ENCODE results near the gene PPP1R7.

The PPP1R7 gene

DNA sequence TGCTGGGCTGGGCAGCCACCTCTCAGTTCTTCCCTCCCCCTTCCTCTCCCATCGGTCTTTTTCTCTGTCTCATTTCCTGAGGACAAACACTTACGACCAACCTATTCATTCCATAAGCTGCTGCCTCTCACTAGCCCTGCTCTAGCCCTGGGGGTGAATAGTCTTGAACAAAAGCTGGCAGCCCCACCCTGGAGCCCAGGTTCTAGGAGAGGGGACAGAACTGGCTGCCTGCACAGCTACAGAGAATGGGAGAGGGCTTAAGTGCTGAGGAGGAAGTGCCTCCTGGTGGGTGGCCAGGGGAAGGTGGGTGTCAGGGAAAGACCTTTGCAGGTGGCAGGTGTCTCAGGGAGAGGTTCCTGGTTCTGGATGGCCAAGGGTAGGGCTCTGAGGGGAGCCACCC lies 61.0 kb downstream of the PPP1R7 start:
- no peak for DNase-seq (ENCODE audit: low spot score)

DNA sequence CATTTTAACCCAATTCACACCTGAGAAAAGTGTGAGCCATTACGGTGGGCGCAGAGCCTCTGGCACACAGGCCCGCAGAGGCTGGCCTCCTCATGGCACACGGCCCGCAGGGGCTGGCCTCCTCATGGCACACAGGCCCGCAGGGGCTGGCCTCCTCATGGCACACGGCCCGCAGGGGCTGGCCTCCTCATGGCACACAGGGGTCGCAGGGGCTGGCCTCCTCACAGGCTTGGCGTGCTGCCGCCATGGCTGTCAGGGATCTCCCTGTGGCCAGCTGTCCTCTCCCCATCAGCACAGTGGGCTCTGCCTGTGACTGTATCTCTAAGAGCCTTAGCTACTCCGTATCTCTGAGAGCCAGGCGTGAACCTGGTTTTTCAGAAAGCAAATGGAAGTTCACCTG lies 62.8 kb downstream of the PPP1R7 start:
- no peak for DNase-seq (ENCODE audit: low spot score)

DNA sequence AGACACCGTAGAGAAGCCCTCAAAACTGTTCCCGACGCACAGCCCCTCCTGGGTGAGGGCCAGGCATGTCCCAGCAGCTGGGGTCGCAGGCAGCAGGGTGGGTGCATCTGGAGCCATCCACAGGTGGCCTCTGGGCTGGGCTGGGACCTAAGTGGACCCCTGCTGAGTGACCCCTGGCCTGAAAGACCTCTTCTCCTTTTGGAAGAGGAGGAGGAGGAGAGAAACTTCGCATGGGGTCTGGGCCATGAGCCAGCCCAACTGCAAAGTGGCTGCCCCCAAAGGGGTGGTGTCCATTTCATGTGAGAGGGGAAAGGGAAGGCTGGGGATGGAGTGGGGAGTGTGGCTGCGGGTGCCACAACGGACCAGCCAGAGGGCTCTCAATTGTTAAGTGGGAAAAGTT lies 63.3 kb downstream of the PPP1R7 start:
- DNase-seq (ENCODE audit: low spot score) = no peak

DNA sequence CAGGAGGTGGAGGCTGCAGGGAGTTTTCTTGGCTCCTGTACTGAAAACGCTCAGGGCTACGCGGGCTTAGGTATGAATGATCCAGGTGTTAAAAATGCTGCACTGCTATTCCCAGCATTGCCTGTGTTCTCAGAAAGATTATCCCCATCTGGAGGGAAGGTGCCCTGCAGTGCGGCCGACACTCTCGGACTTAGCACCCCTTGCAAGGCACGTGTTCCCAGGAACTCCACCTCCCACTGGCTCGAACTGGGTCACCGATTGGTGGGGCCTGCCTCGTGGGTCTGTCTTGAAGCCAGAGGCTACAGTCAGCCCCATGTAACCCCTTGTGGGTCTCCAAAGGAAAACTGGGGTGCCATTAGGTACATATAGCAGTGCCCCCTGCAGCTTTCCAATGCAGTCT lies 63.9 kb downstream of the PPP1R7 start:
- no peak for DNase-seq (ENCODE audit: low spot score)

DNA sequence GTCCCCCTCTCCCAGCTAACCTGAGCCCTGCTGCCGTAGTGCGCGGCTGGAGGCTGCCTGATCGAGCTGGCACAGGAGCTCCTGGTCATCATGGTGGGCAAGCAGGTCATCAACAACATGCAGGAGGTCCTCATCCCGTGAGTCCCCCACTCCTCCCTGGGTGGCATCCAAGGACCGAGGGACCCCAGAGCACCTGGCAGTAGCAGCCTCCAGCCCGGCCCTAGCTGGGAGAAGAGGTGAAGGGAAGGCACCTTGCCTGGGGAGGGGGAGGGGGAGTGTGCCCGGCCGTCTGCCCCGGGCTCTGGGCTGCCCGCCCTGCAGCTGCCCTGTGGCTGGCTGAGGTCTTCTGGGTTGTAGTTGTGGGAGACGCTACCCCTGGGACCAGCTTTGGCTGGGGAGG lies 64.5 kb downstream of the PPP1R7 start:
- DNase-seq (ENCODE audit: low spot score) = no peak

DNA sequence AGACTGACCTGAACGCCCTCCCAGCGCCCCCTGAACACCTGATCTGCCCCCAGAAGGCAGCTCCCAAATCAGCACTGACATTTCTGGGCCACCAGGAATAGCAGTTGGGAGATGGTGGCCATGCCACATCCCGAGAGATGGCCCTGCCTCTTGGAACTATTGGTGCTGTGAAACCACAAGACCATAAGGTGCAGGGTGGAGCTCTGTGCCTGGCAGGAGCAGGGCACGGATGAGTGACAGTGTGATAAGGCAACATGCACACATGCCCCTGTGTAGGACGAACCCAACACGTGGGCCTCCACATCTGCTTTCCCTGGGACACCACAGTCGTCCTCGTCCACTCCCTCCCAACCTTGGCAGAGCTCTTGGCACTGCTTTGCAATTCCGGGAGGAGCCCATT lies 65.2 kb downstream of the PPP1R7 start:
- no peak for DNase-seq (ENCODE audit: low spot score)

DNA sequence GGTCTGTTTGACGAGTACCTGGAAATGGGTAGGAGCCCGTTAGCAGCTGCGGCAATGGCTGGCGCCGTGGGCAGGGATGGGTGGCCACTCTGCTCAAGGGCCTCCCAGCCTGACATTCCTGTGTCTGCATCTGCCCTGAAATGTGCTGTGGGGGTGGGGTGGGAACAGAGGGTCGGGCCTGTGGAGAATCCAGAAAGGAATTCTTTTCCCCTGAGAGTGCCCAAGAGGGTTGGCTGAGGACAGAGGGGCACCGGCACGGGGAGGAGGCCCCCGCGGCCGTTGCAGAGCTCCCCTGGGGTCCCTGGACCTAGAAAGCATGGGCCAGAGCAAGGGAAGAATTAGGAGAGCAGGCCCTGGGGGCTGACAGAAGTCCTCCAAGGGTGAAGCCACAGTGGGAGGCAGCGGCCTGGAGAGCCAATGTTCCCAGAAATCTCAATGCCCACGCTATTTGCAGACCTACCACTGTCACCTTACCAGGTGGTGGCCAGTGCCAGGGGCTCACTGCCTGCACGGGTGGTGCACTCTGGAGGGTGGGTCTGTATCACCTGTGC lies 66.0 kb downstream of the PPP1R7 start:
- no peak for DNase-seq (ENCODE audit: low spot score)

DNA sequence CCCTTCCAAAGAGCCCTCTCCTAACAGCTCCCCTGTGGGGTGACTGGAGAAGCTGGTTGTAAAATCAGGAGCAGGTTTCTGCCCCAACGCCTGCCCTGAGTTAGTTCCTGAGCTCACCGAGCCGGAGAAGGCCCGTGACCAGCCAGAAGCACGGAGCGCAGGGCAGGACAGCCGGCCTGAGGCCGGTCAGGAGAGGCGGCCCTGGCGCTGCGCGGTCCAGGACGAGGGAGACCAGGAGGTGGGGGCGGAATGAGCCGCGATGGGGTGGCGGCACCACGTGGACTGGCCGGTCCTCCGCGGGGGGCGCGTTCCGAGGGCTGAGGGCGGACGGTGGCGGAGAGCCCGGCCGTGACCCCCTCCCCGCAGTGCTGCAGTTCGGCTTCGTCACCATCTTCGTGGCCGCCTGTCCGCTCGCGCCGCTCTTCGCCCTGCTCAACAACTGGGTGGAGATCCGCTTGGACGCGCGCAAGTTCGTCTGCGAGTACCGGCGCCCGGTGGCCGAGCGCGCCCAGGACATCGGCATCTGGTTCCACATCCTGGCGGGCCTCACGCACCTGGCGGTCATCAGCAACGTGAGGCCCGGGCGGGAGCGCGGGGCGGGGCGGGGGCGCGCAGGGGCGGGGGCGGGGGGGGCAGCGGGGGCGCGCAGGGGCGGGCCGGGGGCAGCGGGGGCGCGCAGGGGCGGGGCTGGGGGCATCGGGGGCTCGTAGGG lies 67.2 kb downstream of the PPP1R7 start:
- peak; percentile 79 for DNase-seq (ENCODE audit: low spot score)

DNA sequence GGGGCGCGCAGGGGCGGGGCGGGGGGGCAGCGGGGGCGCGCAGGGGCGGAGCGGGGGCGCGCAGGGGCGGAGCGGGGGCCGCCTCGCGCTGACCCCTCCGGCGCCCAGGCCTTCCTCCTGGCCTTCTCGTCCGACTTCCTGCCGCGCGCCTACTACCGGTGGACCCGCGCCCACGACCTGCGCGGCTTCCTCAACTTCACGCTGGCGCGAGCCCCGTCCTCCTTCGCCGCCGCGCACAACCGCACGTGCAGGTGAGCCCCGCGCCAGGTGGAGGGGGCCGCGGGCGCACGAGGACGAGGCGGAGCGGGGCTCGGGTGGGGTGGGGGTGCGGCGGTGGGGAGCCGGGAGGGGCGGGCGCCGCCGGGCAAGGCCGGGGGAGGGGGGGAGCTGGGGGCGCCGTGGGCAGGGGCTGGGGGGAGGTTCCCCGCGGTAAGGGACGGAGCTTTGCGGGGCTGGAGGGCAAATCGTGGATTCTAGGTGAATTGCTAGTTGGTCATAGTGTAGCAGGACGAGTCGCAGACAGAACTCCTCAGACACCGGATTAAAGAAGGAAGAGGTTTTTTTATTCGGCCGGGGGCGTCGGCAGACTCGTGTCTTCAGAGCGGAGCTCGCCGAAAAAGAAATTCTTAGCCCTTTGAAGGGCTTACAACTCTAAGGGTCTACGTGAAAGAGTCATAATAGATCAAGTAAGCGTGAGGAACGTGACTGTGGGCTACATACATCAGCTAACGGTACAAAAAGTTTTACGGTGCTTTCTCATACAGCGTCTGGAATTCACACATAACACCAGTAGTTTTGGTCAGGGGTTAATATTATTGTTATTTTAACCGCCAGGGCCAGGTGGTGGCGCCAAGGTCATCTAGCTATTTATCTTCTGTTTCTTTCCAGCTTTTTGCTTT lies 68.1 kb downstream of the PPP1R7 start:
- DNase-seq (ENCODE audit: low spot score) = peak; percentile 54

DNA sequence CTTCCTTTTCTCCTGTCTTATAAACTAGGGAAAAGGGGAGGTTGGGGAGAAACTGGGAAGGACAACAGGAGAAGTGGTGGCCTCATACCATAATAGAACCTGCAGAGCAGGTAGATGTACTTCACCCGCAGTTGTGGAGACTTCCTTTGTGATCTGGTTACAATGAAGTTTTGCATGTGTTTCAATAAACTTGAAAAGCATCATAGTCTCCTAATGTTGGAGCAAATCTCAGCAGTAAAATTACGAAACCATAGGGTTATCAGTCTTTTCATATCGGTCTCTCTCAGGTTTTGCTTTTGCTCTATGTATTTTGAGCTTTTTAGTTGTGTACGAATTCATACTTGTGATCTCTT lies 68.7 kb downstream of the PPP1R7 start:
- no peak for DNase-seq (ENCODE audit: low spot score)

DNA sequence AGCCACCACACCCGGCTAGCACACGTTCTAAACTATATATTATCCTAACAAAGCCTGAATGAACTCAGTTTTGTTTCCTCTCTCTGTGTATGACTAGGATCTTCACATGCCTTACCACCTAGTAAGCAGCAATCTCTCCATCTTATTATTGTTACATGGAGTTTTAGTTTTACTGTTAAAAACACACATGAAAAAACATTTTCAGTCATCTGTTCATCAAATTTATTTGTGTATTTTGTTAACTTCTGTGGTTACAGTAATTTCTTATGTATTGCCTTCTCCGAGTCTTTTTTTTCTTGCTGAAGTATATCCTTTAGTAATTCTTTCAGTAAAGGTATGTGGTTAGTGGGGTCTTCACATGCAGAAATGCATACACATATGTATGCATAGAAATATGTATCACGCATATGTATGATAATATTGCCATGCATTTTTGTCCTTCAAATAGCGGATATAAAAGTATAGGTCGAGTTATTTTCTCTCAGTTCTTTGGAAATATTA lies 69.6 kb downstream of the PPP1R7 start:
- no peak for DNase-seq (ENCODE audit: low spot score)

DNA sequence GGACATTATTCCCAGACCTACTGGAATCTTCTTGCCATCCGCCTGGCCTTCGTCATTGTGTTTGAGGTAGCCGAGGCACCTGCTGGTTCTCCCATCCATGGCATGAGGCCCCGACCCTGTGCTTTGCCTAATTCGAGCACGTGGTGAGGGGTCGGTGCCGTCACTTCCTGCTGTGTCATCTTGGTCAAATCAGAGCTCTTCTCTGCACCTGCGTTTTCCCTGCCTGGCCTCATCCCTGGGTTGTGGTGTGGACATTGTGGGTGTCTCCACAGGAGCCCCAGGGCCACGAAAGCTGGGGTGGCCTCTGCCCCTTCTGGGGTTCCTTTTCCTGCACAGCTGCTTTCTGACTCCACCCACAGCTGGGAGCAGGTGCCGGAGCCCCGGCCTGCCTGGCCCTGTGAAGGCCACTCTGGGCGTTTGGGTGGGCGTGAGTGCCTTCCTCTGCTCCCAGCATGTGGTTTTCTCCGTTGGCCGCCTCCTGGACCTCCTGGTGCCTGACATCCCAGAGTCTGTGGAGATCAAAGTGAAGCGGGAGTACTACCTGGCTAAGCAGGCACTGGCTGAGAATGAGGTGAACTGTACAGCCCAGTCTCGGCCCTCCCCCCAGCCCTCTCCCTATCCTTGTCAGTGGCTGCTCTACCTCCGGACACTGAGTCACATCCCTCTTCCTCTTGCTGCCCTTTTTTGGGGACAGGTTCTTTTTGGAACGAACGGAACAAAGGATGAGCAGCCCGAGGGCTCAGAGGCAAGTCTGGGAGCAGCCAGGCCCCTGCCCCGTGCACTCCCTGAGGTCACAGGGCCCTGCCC lies 73.1 kb downstream of the PPP1R7 start:
- no peak for DNase-seq (ENCODE audit: low spot score)

DNA sequence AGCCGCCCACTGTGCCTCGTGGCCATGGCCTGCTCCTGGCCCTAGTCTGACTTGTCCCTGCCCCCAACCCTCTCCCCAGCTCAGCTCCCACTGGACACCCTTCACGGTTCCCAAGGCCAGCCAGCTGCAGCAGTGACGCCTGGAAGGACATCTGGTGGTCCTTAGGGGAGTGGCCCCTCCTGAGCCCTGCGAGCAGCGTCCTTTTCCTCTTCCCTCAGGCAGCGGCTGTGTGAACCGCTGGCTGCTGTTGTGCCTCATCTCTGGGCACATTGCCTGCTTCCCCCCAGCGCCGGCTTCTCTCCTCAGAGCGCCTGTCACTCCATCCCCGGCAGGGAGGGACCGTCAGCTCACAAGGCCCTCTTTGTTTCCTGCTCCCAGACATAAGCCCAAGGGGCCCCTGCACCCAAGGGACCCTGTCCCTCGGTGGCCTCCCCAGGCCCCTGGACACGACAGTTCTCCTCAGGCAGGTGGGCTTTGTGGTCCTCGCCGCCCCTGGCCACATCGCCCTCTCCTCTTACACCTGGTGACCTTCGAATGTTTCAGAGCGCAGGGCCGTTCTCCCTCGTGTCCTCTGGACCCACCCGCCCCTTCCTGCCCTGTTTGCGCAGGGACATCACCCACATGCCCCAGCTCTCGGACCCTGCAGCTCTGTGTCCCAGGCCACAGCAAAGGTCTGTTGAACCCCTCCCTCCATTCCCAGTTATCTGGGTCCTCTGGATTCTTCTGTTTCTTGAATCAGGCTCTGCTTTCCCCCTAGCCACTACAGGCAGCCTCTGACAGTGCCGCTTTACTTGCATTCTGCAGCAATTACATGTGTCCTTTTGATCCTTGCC lies 74.0 kb downstream of the PPP1R7 start:
- DNase-seq (ENCODE audit: low spot score) = peak; percentile 68

DNA sequence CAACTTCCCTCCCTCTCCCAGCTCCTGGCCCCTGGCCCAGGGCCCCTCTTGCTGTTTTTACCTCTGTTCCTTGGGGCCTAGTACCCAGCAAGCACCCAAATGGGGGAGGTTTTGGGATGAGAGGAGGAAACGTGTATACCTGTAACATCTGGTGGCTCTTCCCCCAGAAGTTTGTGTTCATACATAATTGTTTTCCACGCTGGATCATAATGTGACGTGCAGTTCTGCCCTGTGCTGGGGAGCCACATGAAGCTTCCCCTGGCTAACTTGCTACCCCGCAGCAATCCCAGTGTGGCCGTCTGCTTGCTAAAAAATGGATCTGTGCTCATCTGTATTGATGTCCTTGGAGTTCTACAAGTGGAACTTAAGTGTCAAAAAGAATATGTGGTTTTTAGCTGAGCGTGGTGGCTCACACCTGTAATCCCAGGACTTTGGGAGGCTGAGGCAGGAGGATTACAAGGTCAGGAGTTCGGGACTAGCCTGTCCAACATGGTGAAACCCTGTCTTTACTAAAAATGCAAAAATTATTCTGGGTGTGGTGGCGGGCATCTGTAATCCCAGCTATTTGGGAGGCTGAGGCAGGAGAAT lies 74.7 kb downstream of the PPP1R7 start:
- DNase-seq (ENCODE audit: low spot score) = no peak

DNA sequence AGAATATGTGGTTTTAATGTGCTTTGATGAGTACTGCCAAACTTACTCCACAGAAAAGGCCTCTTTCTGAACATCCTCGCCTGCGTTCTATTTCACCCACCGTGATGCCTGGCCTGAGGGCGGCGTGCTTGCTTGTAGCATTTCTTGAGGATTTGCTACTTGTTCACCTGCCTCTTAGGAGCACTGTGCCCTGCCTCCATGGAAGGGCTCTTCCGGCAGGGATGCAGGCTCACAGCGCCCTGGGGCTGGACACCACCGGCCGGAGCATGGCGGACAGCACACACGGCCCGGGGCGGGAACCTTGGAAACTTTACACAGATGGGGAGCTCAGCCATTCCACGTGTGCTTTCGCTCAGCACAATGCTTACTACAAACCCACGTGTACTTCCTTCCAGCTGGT lies 75.3 kb downstream of the PPP1R7 start:
- DNase-seq (ENCODE audit: low spot score) = no peak

DNA sequence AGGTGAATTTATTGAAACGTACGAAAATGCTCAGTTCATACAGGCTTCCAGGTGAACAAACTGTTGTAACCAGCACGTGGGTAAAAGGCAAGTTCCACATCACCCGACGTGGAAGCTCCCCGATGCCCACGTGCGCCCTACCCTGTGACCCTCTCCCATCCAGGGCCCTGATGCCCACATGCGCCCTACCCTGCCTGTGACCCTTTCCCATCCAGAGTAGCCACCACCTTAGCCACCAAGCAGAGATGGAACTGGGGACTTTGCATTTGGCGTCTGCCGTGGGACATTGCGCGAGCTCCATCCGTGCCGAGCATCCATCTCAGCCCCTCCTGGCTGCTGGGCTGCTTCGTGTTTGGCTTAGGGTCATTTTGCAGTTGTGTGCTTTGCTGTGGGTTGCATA lies 75.7 kb downstream of the PPP1R7 start:
- DNase-seq (ENCODE audit: low spot score) = no peak

DNA sequence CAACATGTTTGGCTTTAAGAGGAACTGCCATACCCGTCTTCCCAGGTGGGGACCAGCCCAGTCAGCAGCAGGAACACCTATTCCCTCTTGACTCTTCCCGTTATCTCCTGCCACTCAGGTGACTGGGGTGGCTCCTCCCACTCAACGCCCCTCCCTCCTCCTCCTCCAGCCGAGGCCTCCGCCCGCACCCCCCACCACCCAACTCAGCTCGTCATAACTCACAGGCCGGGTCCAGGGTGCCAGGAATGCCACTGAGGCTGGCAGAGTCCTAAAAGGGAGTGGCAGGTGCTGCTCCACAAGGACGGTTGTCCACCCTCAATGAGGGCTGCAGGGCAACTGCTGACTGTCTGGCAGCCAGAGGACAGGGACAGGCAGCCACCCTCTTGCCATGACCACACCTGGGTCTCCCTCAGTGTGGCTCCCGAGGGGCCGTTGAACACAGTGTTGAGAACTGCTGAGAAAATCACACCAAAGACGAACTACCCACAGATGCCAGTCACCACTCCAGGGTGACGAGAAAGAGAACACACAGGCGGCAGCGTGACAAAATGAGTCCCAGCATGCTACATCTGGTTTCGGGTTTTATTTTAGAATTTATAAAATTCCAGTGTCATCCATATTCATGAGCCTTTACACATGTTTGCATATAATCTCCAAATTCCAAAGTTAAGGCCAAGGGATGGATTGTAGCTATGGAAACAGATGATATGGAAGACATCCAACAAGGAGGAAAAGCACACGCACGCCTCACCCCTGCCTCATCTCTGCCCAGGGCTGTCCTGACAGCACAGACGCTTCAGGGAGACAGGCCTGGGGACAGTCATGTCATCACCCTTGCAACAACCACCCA lies 76.7 kb downstream of the PPP1R7 start:
- DNase-seq (ENCODE audit: low spot score) = no peak

DNA sequence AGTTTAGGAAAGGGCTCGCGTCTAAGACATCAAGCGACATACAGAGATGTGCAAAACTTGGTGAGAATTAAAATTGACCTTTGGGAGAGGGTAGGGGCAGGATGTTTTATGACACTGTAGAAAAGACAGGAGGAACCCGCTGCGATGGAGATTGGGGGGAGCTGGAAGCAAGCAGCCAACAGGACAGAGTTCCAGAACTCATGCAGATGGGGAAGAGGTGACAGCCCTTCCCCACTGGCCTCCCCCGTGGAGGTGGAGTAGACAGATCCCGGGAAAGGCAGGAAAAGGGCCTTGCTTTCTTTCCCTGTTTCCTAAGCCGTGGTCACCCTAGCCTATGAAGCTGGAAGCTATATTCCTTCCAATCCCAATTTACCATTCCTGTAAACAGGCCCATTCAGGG lies 77.3 kb downstream of the PPP1R7 start:
- DNase-seq (ENCODE audit: low spot score) = no peak

DNA sequence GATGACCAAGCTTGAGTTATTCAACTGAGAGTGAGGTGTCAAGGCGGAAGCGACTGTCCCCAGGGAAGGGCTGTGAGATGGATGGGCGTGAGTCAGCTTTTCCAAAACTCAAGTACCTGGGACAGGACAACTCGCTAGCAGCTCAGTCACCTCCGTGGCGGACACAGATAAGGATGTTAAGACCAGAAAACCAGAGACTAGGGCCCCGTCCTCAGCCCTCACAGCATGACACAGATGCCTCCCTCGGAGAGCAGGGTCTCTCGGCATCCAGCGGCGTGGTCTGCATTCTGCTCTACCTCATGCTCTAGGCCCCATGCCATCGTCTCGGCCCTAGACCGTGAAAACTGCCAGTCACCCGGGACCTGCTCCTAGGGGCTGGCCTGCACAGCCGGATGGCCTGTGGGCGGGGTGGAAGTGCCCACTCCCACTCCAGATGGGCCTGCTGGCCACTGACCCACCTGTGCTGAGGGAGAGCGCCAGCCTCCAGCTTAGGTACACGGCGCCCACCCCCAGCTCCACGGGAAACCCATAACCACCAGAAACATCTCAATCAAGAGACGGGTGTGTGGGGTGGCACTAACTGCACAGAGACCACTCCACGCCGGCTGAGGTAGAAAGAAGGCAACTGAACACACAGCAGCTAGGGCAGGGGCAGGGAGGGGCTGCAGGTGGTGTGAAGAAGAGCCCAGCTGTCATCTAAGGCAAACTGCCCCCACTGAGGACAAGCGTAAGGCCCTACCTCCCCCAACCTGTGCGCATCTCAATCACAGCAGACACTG lies 78.0 kb downstream of the PPP1R7 start:
- DNase-seq (ENCODE audit: low spot score) = no peak

Data from SK-N-DZ (cell line).